ENCODE measurements around the gene SEPTIN10.
"Not testable (repeated sequence)": the region's sequence is repeated elsewhere in the genome, so short reads cannot be mapped to it uniquely, and the experiment has no call there.

The SEPTIN10 gene

GRCh38 chr2:109542384-109542783 lies 71.4 kb downstream of the SEPTIN10 start:
- DNase-seq: no peak

- DNase-seq: no peak
Observed at GRCh38 chr2:109538546-109538945, 75.2 kb downstream of the SEPTIN10 start.

- DNase-seq: no peak
Observed at GRCh38 chr2:109537565-109538222, 76.1 kb downstream of the SEPTIN10 start.

GRCh38 chr2:109536556-109536955 lies 77.2 kb downstream of the SEPTIN10 start:
- not testable (repeated sequence) for DNase-seq

DNA sequence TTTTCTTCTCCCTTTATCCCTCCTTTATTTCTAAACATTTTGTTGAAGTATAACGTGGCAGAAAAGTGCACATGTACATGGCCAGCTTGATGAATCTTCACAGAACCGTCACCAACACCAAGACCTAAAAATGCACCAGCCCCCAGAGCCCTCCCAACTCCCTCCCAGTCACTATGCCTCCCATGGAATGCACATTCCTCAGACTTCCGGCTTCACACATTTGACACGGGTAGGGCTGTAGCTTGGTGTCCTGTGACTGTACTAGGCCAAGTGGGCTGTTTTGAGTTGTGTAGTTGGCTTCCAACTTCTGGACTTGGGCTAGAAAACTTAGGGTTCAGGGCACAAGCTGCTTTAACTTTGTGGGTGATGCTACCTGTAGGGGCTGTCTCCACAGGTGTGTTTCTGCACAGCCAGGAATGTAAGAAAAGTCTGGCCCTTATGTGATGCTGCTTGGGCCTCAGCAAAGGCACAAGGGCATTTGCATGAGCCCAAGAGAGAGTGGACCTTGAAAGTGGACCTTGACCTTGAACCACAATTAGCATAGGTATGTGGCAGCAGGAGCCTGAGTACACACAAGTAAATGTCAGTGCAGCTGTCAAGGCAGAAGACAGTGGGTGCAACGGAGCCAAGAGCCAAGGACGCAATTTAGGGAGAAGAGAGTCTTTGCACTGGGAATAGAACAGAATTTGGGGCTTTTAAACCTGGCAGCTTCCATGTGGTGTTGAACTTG lies 78.4 kb downstream of the SEPTIN10 start:
- DNase-seq: no peak

DNA sequence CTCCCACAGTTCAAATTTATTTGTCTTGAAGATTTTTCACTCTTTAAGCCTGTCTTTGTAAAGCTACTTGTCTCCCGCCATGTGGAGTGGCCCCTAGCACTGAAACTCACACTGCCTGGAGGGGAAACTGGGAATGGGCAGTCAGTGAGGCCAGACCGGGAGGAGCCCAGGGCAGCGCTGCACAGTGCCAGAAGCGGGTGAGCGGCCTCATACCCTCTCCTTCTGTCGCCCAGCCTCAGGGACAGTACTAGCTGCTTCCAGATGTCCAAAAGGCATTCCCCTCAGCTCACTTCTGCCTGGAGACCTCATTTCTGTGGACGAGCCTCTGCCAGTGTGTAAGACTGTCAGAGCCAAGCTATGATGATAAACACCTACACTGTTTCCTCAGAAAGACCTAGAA lies 79.9 kb downstream of the SEPTIN10 start:
- no peak for DNase-seq

DNA sequence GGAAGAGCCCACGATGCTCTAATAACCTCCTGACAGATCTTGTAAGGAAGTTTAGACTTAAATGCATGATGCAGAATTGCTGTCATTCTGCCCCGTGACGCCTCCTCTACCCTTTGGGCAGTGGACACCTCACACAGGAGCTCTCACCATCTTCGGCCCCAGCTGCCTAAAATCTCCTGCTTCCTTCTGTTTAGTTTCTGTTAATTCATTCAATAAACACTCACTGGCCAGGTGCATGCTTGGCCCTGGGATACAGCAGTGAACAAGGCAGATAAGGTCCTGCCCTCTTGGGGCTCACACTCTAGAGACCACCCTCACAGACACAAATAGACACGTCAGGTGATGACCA lies 81.1 kb downstream of the SEPTIN10 start:
- DNase-seq: no peak

GRCh38 chr2:109531896-109532727 lies 81.7 kb downstream of the SEPTIN10 start:
- no peak for DNase-seq

GRCh38 chr2:109531221-109531620 lies 82.5 kb downstream of the SEPTIN10 start:
- DNase-seq: no peak

- no peak for DNase-seq
Observed at GRCh38 chr2:109530712-109531111, 83.1 kb downstream of the SEPTIN10 start.

- DNase-seq: no peak
Observed at GRCh38 chr2:109529532-109530449, 84.0 kb downstream of the SEPTIN10 start.

DNA sequence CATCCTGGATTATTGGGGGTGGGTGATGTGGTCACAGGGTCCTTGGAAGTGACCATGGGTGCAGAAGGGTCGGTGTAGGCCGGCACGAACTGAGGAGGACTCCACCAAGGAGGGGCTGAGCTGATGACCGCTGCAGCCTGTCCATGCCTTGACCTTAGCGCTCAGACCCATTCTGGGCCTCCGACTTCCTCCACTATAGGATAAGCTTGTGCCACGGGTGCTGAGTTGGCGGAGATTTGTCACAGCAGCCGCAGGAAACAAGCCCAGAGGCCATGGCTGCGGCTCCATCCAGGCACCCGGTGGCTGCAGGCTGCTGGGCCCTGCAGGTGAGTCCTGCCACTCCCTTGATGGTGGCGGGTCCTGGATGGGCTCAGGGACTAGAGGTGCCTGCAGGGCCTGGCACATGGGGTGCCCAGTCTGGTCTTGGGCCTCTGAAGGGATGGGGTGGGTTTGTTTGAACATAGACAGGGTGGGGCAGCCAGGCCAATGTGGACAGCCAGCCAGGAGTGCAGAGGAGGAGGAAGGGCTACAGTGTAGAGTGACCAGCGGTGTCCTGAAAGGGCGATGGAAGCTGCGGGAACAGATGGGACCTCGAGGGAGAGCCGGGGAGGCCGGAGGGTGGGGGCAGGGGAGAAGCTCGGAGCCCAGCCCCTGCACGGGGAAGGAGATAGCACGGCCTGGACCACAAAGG lies 84.8 kb downstream of the SEPTIN10 start:
- DNase-seq: no peak

DNA sequence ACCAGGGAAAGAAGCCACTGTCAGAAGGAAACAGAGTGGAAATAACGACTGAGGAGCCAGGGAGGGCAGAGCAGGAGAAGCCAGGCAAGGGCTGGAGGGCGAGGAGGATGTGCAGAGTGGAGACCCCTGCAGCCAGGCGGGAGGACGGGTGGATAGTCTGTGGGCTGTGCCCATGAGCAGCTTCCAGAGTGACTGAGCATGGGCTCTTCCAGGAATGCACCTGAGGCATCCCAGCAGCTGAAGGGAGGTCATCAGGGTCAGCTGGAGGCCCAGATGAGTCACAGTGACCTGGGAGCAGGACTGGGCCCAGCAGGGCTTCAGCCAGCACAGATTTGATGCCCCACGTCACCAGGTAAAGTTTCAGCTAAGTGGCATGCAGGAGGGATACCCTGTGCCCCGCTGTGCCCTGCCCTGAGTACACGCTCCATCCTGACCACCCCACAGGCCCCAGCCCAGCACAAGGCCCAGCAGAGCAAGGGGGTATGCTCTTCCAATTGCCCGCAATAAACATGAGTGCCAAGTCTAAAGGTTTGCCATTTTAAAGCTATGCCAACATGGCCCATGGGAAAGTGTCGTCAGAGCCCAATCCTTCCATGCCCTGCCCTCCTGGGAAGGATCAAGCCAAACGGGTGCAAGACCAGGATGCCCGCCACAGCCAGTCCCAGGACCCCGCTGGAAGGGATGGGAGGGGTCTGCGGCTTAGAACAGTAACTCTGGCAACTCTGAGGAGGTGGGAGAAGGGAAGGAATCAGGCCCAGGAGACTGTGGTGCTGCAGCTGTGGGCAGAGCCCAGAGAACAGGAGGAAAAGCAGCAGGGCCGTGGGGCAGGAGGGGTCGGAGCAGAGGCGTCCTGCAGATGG lies 85.7 kb downstream of the SEPTIN10 start:
- no peak for DNase-seq

DNA sequence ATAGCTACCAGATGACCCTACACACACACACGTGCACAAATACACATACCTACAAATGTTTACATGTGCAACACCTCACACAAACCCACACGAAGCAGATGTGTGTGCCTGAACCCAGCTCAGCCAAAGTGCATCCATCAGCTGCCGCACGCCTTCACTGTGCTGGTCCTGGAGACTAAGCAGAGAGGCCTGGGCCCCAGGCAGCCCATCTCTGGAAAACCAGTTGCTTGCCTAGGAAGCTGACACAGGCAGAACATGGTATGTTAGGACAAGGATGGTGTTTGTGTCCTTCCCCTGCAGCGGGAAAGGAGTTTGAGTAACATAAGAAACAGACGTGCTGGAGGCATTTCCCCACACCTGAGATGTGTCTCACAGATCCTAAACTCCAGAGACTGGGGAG lies 86.7 kb downstream of the SEPTIN10 start:
- DNase-seq: no peak

GRCh38 chr2:109526442-109526970 lies 87.3 kb downstream of the SEPTIN10 start:
- no peak for DNase-seq

GRCh38 chr2:109525836-109526235 lies 87.9 kb downstream of the SEPTIN10 start:
- DNase-seq: no peak

GRCh38 chr2:109523536-109524361 lies 90.0 kb downstream of the SEPTIN10 start:
- DNase-seq: no peak

DNA sequence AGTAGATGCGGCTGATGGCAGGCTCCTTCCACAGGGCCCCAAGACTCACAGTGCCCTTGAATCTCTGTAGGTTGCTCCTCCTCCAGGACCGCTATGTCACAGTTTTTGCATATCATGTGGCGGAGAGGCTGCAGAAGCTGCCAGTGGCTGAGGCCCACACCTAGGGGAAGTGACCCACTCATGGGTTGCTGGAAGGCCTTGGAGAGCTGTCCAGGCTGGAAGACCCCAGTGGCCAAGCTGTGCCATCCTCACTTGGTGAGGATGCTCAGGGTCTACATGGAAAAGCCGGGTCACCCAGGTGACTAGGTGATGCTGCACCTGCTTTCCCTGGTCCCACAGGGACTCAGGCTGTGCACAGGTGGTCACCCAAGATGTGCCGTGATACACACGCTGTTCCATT lies 90.6 kb downstream of the SEPTIN10 start:
- DNase-seq: no peak

DNA sequence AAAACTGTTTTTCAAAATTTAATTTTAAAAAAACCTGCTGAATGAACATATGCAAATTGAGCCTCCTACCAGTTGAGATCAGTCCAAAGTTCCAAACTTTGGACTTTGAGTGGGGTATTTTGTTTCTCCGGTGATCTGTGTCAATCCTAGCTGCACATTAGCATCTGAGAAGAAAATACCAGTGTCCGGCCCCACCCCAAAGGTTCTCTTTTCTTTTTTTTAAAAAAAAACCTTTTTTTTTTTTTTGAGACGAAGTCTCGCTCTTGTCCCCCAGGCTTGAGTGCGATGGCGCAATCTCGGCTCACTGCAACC lies 91.7 kb downstream of the SEPTIN10 start:
- no peak for DNase-seq

Measured in stimulated activated naive CD4-positive, alpha-beta T cell (primary cell).